ENCODE results near the gene STIMATE.

The STIMATE gene

GRCh38 chr3:52809662-52810377 is 87.5 kb downstream of the STIMATE start:
- DNase-seq (ENCODE audit: low spot score), result no peak
- no peak overlapping the region for H3K27ac ChIP-seq
- no peak for TF ChIP-seq CTCF (conservative IDR thresholded peaks at IDR 0.05; ENCODE audit: low read depth)
- ChIA-PET CTCF (no interaction called here), POLR2A (ENCODE audit: low non-redundant PET) (no interaction called here)

- DNase-seq (ENCODE audit: low spot score), result no peak
- no peak overlapping the region for H3K27ac ChIP-seq
- no peak for TF ChIP-seq CTCF (conservative IDR thresholded peaks at IDR 0.05; ENCODE audit: low read depth)
- ChIA-PET POLR2A (ENCODE audit: low non-redundant PET) (no interaction called here), CTCF (interaction anchor here (0.6 kb wide), 1 partner anchor 249 kb away, joined by 3 read pairs; no protein-coding TSS in a partner anchor)
Observed at GRCh38 chr3:52809149-52809548, 88.2 kb downstream of the STIMATE start.

GRCh38 chr3:52805270-52806039 is 91.9 kb downstream of the STIMATE start:
- H3K27ac ChIP-seq, result no peak overlapping the region
- ChIA-PET POLR2A (ENCODE audit: low non-redundant PET) (no interaction called here), CTCF (interaction anchor here (0.7 kb wide), 1 partner anchor 64 kb away, joined by 4 read pairs; no protein-coding TSS in a partner anchor)
- no peak for TF ChIP-seq CTCF (conservative IDR thresholded peaks at IDR 0.05; ENCODE audit: low read depth)
- DNase-seq (ENCODE audit: low spot score), result no peak

- POLR2A ChIA-PET (ENCODE audit: low non-redundant PET), result no interaction called here
- DNase-seq (ENCODE audit: low spot score), result no peak
- CTCF ChIA-PET, result no interaction called here
- no peak for TF ChIP-seq CTCF (conservative IDR thresholded peaks at IDR 0.05; ENCODE audit: low read depth)
- no peak overlapping the region for H3K27ac ChIP-seq
Observed at GRCh38 chr3:52801839-52802238, 95.5 kb downstream of the STIMATE start.

GRCh38 chr3:52800079-52800478 is 97.3 kb downstream of the STIMATE start:
- TF ChIP-seq CTCF (conservative IDR thresholded peaks at IDR 0.05; ENCODE audit: low read depth), result no peak
- POLR2A ChIA-PET (ENCODE audit: low non-redundant PET), result no interaction called here
- H3K27ac ChIP-seq, result no peak overlapping the region
- CTCF ChIA-PET, result no interaction called here
- no peak for DNase-seq (ENCODE audit: low spot score)

GRCh38 chr3:52798978-52799476 is 98.3 kb downstream of the STIMATE start:
- peak; percentile 23; the same call in 1 of the 2 replicates for TF ChIP-seq CTCF (conservative IDR thresholded peaks at IDR 0.05; ENCODE audit: low read depth)
- ChIA-PET CTCF (interaction anchor here (0.7 kb wide), 2 partner anchors 23 to 29 kb away, joined by 3 to 6 read pairs; no protein-coding TSS in a partner anchor), POLR2A (ENCODE audit: low non-redundant PET) (no interaction called here)
- DNase-seq (ENCODE audit: low spot score), result peak; percentile 72
- H3K27ac ChIP-seq, result no peak overlapping the region

Data from RWPE1 (cell line).